Measurements from ENCODE around the gene UBTF. TPM values are rescaled to one million over a fixed set of nuclear protein-coding genes. Genes with fewer than 3 reads are reported as not detected.

UBTF gene
- total and polyA plus RNA-seq, 2 donors (not counting 1 experiment from before 2014, with no cell fraction given): 43.1 to 179 TPM

DNA sequence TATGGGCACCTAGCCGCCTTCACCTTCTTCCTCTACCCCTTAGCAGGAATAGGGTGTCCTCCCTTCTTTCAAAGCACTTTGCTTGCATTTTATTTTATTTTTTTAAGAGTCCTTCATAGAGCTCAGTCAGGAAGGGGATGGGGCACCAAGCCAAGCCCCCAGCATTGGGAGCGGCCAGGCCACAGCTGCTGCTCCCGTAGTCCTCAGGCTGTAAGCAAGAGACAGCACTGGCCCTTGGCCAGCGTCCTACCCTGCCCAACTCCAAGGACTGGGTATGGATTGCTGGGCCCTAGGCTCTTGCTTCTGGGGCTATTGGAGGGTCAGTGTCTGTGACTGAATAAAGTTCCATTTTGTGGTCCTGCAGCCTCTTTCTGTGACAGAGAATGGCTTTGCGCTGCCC lies 28.1 kb downstream of the UBTF start:
- Mint-ChIP-seq H3K27me3 (no peaks in the 10 kb centered on the region), H3K9me3 (ENCODE audit: insufficient read depth) (no peaks in the 10 kb centered on the region), H3K4me1 (peaks cover 24% of the 10 kb centered on the region), H3K4me3 (no peak overlapping the region), H3K27ac (peak overlapping the region; percentile 46)
- ATAC-seq (ENCODE audit: low read depth): no peak
- Histone ChIP-seq H3K9ac (ENCODE audit: low read length) (no peak overlapping the region), H3K4me1 (ENCODE audit: control insufficient read depth in 2 of 2, insufficient read depth in 2 of 2, low read length in 2 of 2) (peaks cover 12 to 14% of the 10 kb centered on the region in 2 donors), H3K4me2 (replicated peaks; ENCODE audit: low read depth, low read length, poor library complexity, severe bottlenecking) (no peak overlapping the region), H4K20me1 (ENCODE audit: control insufficient read depth, insufficient read depth, low read length, poor library complexity, severe bottlenecking) (peaks cover 18% of the 10 kb centered on the region), H3K79me2 (ENCODE audit: control insufficient read depth, insufficient read depth, low read length) (peaks cover 46% of the 10 kb centered on the region), H3K27ac (ENCODE audit: low read length in 2 of 2) (no peak overlapping the region), H3K4me3 (ENCODE audit: control extremely low read depth in 1 of 5, extremely low read depth in 1 of 5, insufficient read depth in 1 of 5, low read depth in 2 of 5, low read length in 4 of 5) (no peak overlapping the region), H2AFZ (ENCODE audit: insufficient read depth, low read depth, low read length, poor library complexity, severe bottlenecking) (no peak overlapping the region), H3K36me3 (replicated peaks in 1 of 2; ENCODE audit: control extremely low read depth in 1 of 2, control insufficient read depth in 1 of 2, extremely low read depth in 1 of 2, insufficient read depth in 2 of 2, low read length in 1 of 2) (peaks cover 5 to 54% of the 10 kb centered on the region in 2 experiments), H3K9me3 (ENCODE audit: control extremely low read depth in 1 of 3, control insufficient read depth in 2 of 3, insufficient read depth in 1 of 3, low read length in 2 of 3) (no peaks in the 10 kb centered on the region), H3K27me3 (replicated peaks in 1 of 4; ENCODE audit: control extremely low read depth in 1 of 4, control insufficient read depth in 3 of 4, insufficient read depth in 4 of 4, low read length in 3 of 4) (no peaks in the 10 kb centered on the region)
- WGBS (ENCODE audit: insufficient coverage): 98% methylated on average over 4 of the region's 5 CpGs
- DNase-seq: no peak
- no peak for TF ChIP-seq EZH2 (IDR thresholded peaks at IDR 0.05; ENCODE audit: borderline replicate concordance, insufficient read depth, low read depth, low read length, poor library complexity, severe bottlenecking)
- TF ChIP-seq, protein P1, sequence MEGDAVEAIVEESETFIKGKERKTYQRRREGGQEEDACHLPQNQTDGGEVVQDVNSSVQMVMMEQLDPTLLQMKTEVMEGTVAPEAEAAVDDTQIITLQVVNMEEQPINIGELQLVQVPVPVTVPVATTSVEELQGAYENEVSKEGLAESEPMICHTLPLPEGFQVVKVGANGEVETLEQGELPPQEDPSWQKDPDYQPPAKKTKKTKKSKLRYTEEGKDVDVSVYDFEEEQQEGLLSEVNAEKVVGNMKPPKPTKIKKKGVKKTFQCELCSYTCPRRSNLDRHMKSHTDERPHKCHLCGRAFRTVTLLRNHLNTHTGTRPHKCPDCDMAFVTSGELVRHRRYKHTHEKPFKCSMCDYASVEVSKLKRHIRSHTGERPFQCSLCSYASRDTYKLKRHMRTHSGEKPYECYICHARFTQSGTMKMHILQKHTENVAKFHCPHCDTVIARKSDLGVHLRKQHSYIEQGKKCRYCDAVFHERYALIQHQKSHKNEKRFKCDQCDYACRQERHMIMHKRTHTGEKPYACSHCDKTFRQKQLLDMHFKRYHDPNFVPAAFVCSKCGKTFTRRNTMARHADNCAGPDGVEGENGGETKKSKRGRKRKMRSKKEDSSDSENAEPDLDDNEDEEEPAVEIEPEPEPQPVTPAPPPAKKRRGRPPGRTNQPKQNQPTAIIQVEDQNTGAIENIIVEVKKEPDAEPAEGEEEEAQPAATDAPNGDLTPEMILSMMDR (IDR thresholded peaks at IDR 0.05): no peak
- ChIA-PET POLR2A (interaction anchor here (0.6 to 1.0 kb wide), 3 partner anchors 8 to 47 kb away, joined by 3 to 5 read pairs (median 4); partner anchors contain the start of genes ATXN7L3 and UBTF), CTCF (no interaction called here)
- intact Hi-C loops (cut with micrococcal nuclease): no loop called here

DNA sequence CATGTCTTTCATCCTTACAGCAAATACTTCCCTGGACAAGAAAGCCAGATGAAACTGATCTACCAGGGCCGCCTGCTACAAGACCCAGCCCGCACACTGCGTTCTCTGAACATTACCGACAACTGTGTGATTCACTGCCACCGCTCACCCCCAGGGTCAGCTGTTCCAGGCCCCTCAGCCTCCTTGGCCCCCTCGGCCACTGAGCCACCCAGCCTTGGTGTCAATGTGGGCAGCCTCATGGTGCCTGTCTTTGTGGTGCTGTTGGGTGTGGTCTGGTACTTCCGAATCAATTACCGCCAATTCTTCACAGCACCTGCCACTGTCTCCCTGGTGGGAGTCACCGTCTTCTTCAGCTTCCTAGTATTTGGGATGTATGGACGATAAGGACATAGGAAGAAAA lies 29.0 kb downstream of the UBTF start:
- peaks cover 27% of the 10 kb centered on the region for H3K4me1 Mint-ChIP-seq
- no peaks in the 10 kb centered on the region for H3K27me3 Mint-ChIP-seq
- Histone ChIP-seq H3K79me2 (ENCODE audit: control insufficient read depth, insufficient read depth, low read length) (peaks cover 46% of the 10 kb centered on the region), H3K36me3 (replicated peaks in 1 of 2; ENCODE audit: control extremely low read depth in 1 of 2, control insufficient read depth in 1 of 2, extremely low read depth in 1 of 2, insufficient read depth in 2 of 2, low read length in 1 of 2) (peaks cover 5 to 49% of the 10 kb centered on the region in 2 experiments), H3K4me1 (ENCODE audit: control insufficient read depth in 2 of 2, insufficient read depth in 2 of 2, low read length in 2 of 2) (peaks cover 16 to 20% of the 10 kb centered on the region in 2 donors), H3K27me3 (replicated peaks in 1 of 4; ENCODE audit: control extremely low read depth in 1 of 4, control insufficient read depth in 3 of 4, insufficient read depth in 4 of 4, low read length in 3 of 4) (no peaks in the 10 kb centered on the region), H3K9me3 (ENCODE audit: control extremely low read depth in 1 of 3, control insufficient read depth in 2 of 3, insufficient read depth in 1 of 3, low read length in 2 of 3) (no peaks in the 10 kb centered on the region), H2AFZ (ENCODE audit: insufficient read depth, low read depth, low read length, poor library complexity, severe bottlenecking) (no peak overlapping the region), H3K4me2 (replicated peaks; ENCODE audit: low read depth, low read length, poor library complexity, severe bottlenecking) (no peak overlapping the region), H3K27ac (ENCODE audit: low read length in 2 of 2) (no peak overlapping the region), H3K4me3 (ENCODE audit: control extremely low read depth in 1 of 5, extremely low read depth in 1 of 5, insufficient read depth in 1 of 5, low read depth in 2 of 5, low read length in 4 of 5) (no peak overlapping the region), H3K9ac (ENCODE audit: low read length) (no peak overlapping the region), H4K20me1 (ENCODE audit: control insufficient read depth, insufficient read depth, low read length, poor library complexity, severe bottlenecking) (peaks cover 24% of the 10 kb centered on the region)
- TF ChIP-seq EZH2 (IDR thresholded peaks at IDR 0.05; ENCODE audit: borderline replicate concordance, insufficient read depth, low read depth, low read length, poor library complexity, severe bottlenecking): no peak
- TF ChIP-seq, protein P1 (IDR thresholded peaks at IDR 0.05): no peak
- DNase-seq (no peak), ATAC-seq (ENCODE audit: low read depth) (no peak)
- intact Hi-C loops (cut with micrococcal nuclease): no loop called here
- no peaks in the 10 kb centered on the region for H3K9me3 Mint-ChIP-seq (ENCODE audit: insufficient read depth)
- CTCF ChIA-PET: interaction anchor here (1.4 kb wide), 1 partner anchor 12 kb away, joined by 4 read pairs; no protein-coding TSS in a partner anchor
- H3K4me3 Mint-ChIP-seq: peak overlapping the region; percentile 4
- H3K27ac Mint-ChIP-seq: peak overlapping the region; percentile 12
- WGBS (ENCODE audit: insufficient coverage): 97% methylated on average over 5 of the region's 10 CpGs
- POLR2A ChIA-PET: interaction anchor here (1.0 kb wide), 1 partner anchor 29 kb away, joined by 4 read pairs; the partner anchor contains the start of gene UBTF

Measured in B cell (primary cell).